GM19193 (cell line): ENCODE results near the gene RRAGC.

Source experiments
- POLR2A ChIP-seq: IDR thresholded peaks from 4 replicates; pipeline ENCODE4 v1.6.1; 2011; ENCODE audit not compliant: insufficient read depth, insufficient read length; ENCODE audit errors: extremely low read depth

The RRAGC gene

GRCh38 chr1:38804062-38804886, 55.3 kb downstream of the RRAGC start:
- TF ChIP-seq POLR2A, result no peak

DNA sequence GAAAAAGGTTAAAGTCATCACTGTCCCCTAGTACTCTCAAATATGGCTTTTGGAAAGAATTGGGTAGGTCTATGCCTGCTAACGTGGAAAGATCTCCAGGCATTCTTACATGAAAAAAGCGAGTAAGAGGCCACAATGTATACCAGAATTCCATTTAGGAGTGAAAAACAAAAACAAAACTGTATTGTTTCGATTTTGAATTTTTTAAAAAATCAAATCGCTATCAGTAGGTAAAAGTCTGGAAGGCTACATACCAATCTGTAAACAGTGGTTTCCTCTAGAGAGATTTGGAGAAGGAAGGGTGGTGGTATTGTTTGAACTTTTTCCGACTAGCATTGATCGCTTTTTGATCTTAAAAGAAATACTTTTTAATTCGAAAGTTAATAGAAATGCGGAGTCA, 55.9 kb downstream of the RRAGC start:
- no peak for TF ChIP-seq POLR2A

DNA sequence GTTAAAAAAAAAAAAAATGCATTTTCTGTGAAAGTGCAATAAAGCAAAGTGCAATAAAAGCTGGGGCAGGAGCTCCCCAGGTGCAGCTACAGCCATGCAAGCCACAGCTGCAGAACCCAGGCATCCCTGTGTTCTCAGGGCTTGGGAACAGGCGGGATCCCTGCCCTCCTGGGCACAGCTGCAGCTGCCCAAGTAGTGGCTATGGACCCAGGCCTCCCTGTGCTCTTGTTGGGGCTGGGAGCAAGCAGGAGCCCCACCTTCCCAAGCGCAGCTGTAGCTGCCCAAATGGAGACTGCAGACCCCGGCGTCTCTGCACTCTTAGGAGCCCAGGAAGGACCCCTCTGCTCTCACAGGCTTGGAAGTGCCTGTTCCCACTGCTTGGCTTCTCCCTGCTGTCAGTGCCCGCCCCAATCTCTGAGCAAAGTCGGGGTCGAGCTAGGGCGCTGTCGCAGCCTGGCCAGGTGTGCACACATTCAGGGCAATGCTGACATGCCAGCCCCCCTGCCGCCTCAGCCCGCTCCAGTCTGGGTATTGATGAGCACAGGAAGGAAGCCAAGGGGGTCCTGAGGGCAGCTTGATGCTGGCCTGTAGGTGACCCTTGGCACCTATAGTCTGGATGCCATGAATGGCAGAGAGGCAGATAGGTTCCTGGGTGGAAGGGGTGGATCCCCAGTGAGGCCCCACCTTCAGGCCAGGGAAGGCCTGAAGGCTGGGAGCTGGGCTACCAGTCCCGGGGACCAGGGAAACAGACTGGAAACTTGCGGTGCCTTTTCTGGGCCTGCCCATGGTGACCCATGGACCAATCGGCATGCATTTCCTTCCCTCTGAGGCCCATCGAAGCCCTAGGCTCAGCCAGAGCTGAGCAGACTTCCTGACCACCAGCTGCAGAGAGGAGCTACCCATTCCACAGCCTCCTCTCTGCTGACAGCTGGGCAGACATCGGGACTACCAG, 58.6 kb downstream of the RRAGC start:
- TF ChIP-seq POLR2A, result no peak

DNA sequence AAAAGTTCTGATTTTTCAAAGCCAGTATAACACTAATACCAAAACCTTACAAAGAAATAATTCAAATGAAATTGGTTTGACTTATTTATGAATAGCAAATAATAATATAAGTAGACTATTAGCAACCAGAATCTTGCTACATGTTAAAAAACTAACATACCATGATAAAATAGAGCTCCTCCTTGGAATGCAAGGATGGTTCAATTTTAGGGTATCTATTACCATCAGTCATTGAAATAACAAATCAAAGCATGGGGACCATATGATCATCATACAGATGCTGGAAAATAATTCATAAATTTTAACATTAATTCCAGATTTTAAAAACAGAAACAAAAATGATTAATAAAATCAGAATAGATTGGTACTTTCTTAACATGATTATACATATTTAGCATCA, 66.3 kb downstream of the RRAGC start:
- no peak for TF ChIP-seq POLR2A

- TF ChIP-seq POLR2A, result no peak
Observed at GRCh38 chr1:38791892-38792291, 67.7 kb downstream of the RRAGC start.

DNA sequence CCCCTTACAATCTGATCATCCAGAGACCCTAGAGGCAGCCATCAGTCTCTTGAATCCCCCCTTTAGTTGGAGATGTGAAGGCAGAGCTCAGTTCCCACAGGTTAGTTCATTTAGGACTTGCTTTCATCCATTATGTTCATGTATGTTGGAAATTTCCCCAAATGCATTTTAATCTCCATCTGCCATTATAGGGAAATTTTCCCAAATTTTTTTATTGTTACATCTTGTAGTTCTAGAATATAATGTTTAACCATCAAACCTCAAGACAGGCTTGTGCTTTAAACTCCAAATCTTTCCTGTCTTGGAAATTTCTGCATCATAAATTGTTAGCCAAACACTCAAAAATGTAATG, 68.4 kb downstream of the RRAGC start:
- TF ChIP-seq POLR2A, result no peak

DNA sequence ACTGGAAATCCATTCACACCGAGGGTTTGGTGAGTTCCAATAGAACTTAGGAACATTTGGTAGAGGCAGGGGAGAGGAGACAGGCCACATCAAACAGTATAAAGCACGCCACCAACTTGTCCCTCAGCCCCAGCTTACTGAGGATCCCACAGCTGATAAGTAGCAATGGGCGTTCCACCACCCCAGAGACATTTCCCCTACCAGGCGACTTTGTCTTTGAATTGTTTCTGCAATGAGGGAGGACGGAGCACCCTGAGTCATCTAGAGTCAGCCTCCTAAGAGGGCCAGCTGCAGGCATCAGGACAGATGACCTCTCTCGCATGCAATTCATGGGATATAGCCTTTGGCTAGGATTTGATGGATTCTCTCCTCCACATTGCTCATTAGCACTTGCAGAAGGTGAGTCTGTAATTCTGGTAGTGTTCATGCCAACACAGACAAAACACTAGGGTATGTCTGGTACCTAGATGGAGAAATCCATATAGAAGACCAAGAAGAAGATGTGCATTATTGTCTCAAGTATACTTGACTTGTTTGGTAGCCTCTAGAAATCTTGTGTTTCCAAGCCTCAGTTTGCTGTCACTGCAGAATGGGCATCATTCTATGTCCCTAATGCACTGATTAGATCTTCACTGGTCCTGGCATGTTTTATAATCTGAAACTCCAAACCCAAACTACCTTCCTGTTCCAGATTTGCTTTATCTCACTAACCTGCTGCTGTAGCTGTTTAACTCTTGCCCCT, 69.0 kb downstream of the RRAGC start:
- no peak for TF ChIP-seq POLR2A

- TF ChIP-seq POLR2A, result no peak
Observed at GRCh38 chr1:38789498-38790169, 69.9 kb downstream of the RRAGC start.

DNA sequence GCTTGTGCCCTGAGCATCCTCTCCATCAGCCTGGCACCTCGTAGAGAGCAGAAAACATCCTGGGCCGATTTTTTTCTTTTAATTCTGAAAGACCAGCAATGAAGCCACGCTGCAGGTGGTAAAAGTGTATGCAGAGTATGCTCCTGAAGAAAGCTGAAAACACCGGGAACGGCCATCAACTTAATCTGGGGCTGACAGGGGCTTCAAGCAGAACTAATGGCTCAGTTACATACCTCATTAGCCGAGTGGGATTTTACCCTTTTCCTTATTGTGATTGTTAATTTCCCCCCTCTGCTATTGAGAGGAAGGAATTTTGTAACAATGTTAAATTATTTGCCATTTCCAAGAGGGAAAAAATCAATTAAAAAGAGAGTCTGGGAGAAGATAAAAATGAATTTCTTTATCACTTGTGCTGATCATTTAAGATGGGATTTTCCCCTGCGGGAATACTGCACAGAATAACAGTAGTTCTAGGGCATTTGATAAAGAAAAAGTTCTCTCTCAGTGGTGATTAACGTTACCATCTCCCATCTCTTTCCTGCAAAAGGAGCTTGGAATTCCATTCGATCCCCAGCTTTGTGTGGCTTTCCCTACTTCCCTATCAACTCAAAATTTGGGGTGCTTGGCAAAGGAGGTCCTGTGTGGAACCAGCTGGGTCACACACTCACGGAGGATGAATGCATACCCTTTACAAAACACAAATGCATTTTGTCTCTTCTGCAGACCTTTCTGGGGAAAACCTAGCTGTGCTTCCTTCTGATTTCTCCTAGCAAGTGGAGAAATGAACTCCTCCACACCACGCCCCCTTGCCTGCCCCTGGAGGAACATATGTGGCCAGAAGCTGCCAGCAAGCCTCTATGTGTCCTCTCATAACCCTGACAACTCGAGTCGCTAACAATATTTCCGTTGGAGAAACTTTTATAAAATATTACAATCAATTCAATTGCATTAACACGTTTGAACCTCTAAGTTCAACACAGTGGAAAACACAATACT, 70.9 kb downstream of the RRAGC start:
- TF ChIP-seq POLR2A, result no peak
